Measurements from ENCODE around the gene FAM221B. TPM values are rescaled to one million over a fixed set of nuclear protein-coding genes. Genes with fewer than 3 reads are reported as not detected.

The FAM221B gene
- total and polyA plus RNA-seq, 8 donors = 0.10 TPM; not detected in 7

DNA sequence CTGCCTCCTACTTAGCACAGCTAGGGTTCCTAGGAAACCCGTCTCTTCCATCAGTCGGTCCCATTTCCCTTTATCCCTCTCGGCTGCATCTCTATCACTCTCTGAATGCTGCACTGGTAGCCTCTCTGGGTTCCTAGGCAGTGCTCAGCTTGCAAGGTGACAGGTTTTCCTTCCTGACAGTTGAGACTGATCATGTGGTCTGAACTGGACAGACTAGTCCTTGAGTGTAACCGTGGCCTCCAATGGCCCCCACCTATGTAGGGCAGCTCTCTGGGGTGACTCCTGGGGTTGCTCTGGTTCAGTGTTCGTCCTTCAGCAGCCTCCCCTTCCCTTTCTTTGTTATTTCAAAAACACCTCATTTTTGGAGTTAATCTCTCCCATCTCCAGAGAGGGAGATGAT, 4.3 kb upstream of the FAM221B start:
- intact Hi-C loops (cut with DNase I; ENCODE audit: low total_unique reads) = no loop called here
- WGBS, 5 donors = 40 to 63% (median 46%) methylated on average over 5 of the region's 5 CpGs
- H3K9me3 ChIP-seq = no peaks in the 10 kb centered on the region
- H3K4me1 ChIP-seq = peaks cover 46 to 79% (median 71%) of the 10 kb centered on the region in 4 donors
- peak overlapping the region; percentile 80 to 93 (median 86) for H3K27ac ChIP-seq
- TF ChIP-seq POLR2AphosphoS5 (IDR thresholded peaks at IDR 0.05) = peak in 1 of 3 donors; percentile 51
- TF ChIP-seq POLR2A (IDR thresholded peaks at IDR 0.05) = no peak
- no peak overlapping the region for H3K4me3 ChIP-seq
- H3K27me3 ChIP-seq = no peaks in the 10 kb centered on the region
- peaks cover 0 to 6% (median 2%) of the 10 kb centered on the region in 4 donors for H3K36me3 ChIP-seq
- peak; percentile 59 to 78 for DNase-seq

DNA sequence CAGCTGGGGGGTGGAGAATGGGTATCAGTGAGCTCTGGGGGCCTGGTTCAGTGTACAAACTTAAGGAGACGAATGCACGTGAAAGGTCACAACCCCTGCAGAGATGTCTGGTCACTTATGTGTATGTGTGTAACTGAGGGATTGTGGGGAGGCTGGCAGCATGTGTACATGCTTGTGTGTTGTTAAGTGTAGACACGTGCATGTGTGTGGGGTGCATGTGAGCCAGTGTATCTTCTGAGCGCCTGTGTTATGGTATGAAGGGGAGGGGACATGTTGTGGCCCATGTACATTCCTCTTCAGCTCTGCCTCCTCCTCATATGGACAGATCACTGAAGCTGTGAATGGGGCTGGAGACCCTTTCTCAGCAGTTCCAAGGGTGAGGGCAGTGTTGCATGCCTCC, 2.5 kb upstream of the FAM221B start:
- TF ChIP-seq POLR2A (IDR thresholded peaks at IDR 0.05) = no peak
- TF ChIP-seq, protein P1, sequence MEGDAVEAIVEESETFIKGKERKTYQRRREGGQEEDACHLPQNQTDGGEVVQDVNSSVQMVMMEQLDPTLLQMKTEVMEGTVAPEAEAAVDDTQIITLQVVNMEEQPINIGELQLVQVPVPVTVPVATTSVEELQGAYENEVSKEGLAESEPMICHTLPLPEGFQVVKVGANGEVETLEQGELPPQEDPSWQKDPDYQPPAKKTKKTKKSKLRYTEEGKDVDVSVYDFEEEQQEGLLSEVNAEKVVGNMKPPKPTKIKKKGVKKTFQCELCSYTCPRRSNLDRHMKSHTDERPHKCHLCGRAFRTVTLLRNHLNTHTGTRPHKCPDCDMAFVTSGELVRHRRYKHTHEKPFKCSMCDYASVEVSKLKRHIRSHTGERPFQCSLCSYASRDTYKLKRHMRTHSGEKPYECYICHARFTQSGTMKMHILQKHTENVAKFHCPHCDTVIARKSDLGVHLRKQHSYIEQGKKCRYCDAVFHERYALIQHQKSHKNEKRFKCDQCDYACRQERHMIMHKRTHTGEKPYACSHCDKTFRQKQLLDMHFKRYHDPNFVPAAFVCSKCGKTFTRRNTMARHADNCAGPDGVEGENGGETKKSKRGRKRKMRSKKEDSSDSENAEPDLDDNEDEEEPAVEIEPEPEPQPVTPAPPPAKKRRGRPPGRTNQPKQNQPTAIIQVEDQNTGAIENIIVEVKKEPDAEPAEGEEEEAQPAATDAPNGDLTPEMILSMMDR (IDR thresholded peaks at IDR 0.05) = no peak
- H3K27ac ChIP-seq = peak overlapping the region in 3 of 5 donors; percentile 1 to 100 (median 95)
- no peak for DNase-seq
- no peak overlapping the region for H3K4me3 ChIP-seq
- peaks cover 0 to 6% (median 2%) of the 10 kb centered on the region in 4 donors for H3K36me3 ChIP-seq
- intact Hi-C loops (cut with DNase I; ENCODE audit: low total_unique reads) = no loop called here
- 69 to 77% (median 72%) methylated on average over 4 of the region's 4 CpGs for WGBS, 5 donors
- H3K9me3 ChIP-seq = no peaks in the 10 kb centered on the region
- peaks cover 46 to 81% (median 74%) of the 10 kb centered on the region in 4 donors for H3K4me1 ChIP-seq
- H3K27me3 ChIP-seq = no peaks in the 10 kb centered on the region

DNA sequence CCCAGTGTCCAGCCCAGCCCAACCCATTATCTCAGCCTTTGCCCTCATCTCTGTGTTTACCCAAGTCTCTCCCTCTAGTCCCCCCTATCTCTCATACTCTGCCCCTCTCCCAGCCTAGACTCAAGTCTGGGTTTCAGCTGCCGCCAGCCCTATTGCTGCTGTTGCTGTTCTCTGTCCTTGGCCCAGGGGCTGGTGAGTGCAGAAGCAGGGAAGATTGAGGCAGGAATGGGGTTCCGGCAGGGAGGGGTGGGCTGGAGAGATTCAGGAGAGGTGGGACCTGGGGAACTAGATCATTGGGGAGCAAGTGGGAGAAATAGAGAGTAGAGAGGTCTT, 1.2 kb upstream of the FAM221B start:
- no peak for DNase-seq
- Histone ChIP-seq H3K4me3 (peak overlapping the region; percentile 61 to 90 (median 78)), H3K27me3 (no peaks in the 10 kb centered on the region), H3K4me1 (peaks cover 41 to 69% (median 63%) of the 10 kb centered on the region in 4 donors), H3K27ac (peak overlapping the region; percentile 95 to 100 (median 98)), H3K9me3 (no peaks in the 10 kb centered on the region), H3K36me3 (peaks cover 0 to under 1% (median 0%) of the 10 kb centered on the region in 4 donors)
- intact Hi-C loops (cut with DNase I; ENCODE audit: low total_unique reads) = no loop called here
- WGBS, 5 donors = 23 to 34% (median 26%) methylated on average over 2 of the region's 2 CpGs
- TF ChIP-seq POLR2AphosphoS5 (IDR thresholded peaks at IDR 0.05) = no peak
- no peak for TF ChIP-seq EP300 (IDR thresholded peaks at IDR 0.05)
- TF ChIP-seq POLR2A (IDR thresholded peaks at IDR 0.05) = no peak
- TF ChIP-seq, protein P1 (IDR thresholded peaks at IDR 0.05) = no peak

DNA sequence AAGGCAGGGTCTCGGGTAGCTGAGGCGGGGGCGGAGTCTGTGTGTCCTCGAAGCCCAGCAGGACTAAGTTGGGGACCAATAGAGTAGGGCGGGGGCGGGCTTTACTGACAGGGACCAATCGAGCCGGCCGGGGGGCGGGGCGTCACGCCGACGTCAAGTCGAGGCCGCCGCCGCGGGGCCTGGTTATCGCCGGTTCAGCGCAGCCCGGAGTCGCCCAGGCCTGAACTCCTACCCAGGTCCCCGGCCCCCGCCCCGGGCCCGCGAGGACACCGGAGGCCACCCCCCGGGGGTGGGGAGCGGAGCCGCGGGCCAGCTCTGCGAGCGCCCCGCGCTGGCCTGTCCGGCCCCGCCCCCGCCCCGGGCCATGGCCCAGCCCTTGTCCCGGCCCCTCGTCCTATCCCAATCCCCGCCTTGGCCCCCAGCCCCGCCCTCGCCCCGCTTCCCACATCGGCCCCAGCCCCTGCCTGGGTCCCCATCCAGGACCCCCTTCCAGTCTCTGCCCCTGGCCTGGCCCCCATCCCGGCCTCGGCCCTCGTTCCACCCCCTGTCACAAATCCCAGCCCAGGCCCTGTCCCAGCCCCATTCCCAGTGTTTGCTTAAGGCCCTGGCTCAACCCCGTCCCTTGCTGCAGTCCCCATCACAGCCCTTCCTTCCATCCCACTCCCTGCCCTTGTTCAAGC, 692 bp upstream of the FAM221B start, which contains the start of gene TMEM8B:
Gene TMEM8B, plus strand, starts transcription at position 145 of the 680 bp plus-strand sequence. Its CDS starts 220 bp downstream, at position 365.
- WGBS, 5 donors = 0 to 1% (median 1%) methylated on average over 4 to 53 of the region's 53 CpGs
- Histone ChIP-seq H3K9me3 (no peaks in the 10 kb centered on the region), H3K36me3 (no peaks in the 10 kb centered on the region), H3K4me3 (peak within 1 kb of the TSS; percentile 61 to 90 (median 78)), H3K27ac (peak within 1 kb of the TSS; percentile 95 to 100 (median 98)), H3K27me3 (no peaks in the 10 kb centered on the region), H3K4me1 (peaks cover 36 to 64% (median 58%) of the 10 kb centered on the region in 4 donors)
- intact Hi-C loops (cut with DNase I; ENCODE audit: low total_unique reads) = no loop called here
- TF ChIP-seq EP300 (IDR thresholded peaks at IDR 0.05) = no peak
- TF ChIP-seq, protein P1 (IDR thresholded peaks at IDR 0.05) = no peak
- TF ChIP-seq POLR2AphosphoS5 (IDR thresholded peaks at IDR 0.05) = peak; percentile 8 to 44 (median 30)
- no peak for TF ChIP-seq POLR2A (IDR thresholded peaks at IDR 0.05)
- DNase-seq = peak; percentile 99

DNA sequence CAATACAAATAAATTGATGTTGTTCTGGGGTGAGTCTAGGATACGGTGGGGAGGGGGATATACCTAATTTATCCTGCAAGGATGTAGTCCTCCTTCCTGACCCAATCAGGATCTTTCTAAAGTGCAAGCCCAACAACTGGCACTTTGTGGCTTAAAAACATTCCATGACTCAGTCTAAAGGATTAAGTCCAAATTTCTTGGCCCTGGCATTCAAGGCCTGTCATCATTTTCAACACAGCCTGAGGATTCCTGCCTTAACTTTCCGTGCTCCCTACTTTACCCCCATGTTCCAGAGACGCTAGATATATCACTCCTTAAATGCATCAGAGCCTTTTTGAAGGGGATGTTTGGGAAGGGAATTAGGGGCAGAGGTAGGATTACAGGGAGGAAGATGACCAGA, 1.0 kb downstream of the FAM221B start:
- WGBS, 5 donors = 79 to 90% (median 84%) methylated on average over 3 of the region's 3 CpGs

More for the DNA sequence above, 1.0 kb downstream of the FAM221B start:
- no peaks in the 10 kb centered on the region for H3K36me3 ChIP-seq
- TF ChIP-seq, protein P1 (IDR thresholded peaks at IDR 0.05) = no peak
- TF ChIP-seq EP300 (IDR thresholded peaks at IDR 0.05) (no peak), POLR2AphosphoS5 (IDR thresholded peaks at IDR 0.05) (no peak), POLR2A (IDR thresholded peaks at IDR 0.05) (no peak)
- peak overlapping the region in 2 of 5 donors; percentile 99 to 100 for H3K27ac ChIP-seq
- H3K27me3 ChIP-seq = no peaks in the 10 kb centered on the region
- DNase-seq = no peak
- intact Hi-C loops (cut with DNase I; ENCODE audit: low total_unique reads) = no loop called here
- peaks cover 20 to 46% (median 41%) of the 10 kb centered on the region in 4 donors for H3K4me1 ChIP-seq
- no peaks in the 10 kb centered on the region for H3K9me3 ChIP-seq
- H3K4me3 ChIP-seq = no peak overlapping the region

All from stomach (tissue), 9 donors.